ENCODE data around the gene RCOR1. TPM values are rescaled to one million over a fixed set of nuclear protein-coding genes. Genes with fewer than 3 reads are reported as not detected.

The RCOR1 gene
- total and polyA plus RNA-seq, 2 of the 8 experiments (the other 6 are each of a cell fraction or from before 2014, with no cell fraction given) = 12.3 to 26.3 TPM

GRCh38 chr14:102565959-102566358 lies 26.5 kb upstream of the RCOR1 start:
- Histone ChIP-seq H3K23me2 (ENCODE audit: low read depth, low read length) (no peaks in the 10 kb centered on the region), H3K79me2 (ENCODE audit: control insufficient read depth in 1 of 2, insufficient read depth in 2 of 2, low read length in 2 of 2) (no peaks in the 10 kb centered on the region), H2AK5ac (ENCODE audit: low read depth, low read length) (no peak overlapping the region), H2BK120ac (replicated peaks; ENCODE audit: low read depth, low read length) (no peak overlapping the region), H3K27me3 (replicated peaks in 1 of 4; ENCODE audit: control insufficient read depth in 3 of 4, extremely low read depth in 1 of 4, insufficient read depth in 3 of 4, low read length in 3 of 4) (no peaks in the 10 kb centered on the region), H3K79me1 (ENCODE audit: low read depth, low read length) (no peaks in the 10 kb centered on the region), H3K9me3 (ENCODE audit: insufficient read depth in 2 of 2, low read depth in 1 of 2, low read length in 1 of 2) (no peaks in the 10 kb centered on the region; a peak in 1 of 4 replicates), H2BK5ac (ENCODE audit: low read depth, low read length) (no peak overlapping the region), H3K4me2 (ENCODE audit: insufficient read depth in 1 of 2, low read depth in 2 of 2, low read length in 2 of 2) (no peak overlapping the region), H2BK20ac (ENCODE audit: low read length) (no peak overlapping the region), H3K4me1 (replicated peaks in 1 of 4; ENCODE audit: control insufficient read depth in 3 of 4, insufficient read depth in 4 of 4, low read length in 3 of 4) (peaks cover 0 to 5% (median 4%) of the 10 kb centered on the region in 4 experiments; a peak in 5 of 7 replicates), H4K91ac (replicated peaks; ENCODE audit: insufficient read length, low read length) (no peak overlapping the region), H2AFZ (ENCODE audit: low read length) (no peak overlapping the region), H3K36me3 (ENCODE audit: control insufficient read depth in 2 of 4, insufficient read depth in 4 of 4, low read length in 3 of 4) (no peaks in the 10 kb centered on the region), H4K8ac (ENCODE audit: extremely low read depth, insufficient read depth, low read length) (no peak overlapping the region), H3K27ac (ENCODE audit: low read depth, low read length) (no peak overlapping the region), H4K5ac (ENCODE audit: insufficient read length, low read depth, low read length) (no peak overlapping the region), H3K14ac (ENCODE audit: insufficient read length) (no peak overlapping the region), H3K23ac (ENCODE audit: insufficient read length) (no peak overlapping the region), H3K9ac (replicated peaks in 1 of 4; ENCODE audit: extremely low read depth in 1 of 4, low read depth in 3 of 4, low read length in 3 of 4) (no peak overlapping the region), H4K20me1 (replicated peaks in 1 of 2; ENCODE audit: control insufficient read depth in 1 of 2, insufficient read depth in 2 of 2, low read length in 2 of 2) (no peaks in the 10 kb centered on the region), H3K56ac (replicated peaks; ENCODE audit: insufficient read length, low read depth, low read length) (no peak overlapping the region), H3K4ac (replicated peaks; ENCODE audit: insufficient read length, low read depth, low read length) (no peak overlapping the region), H3K4me3 (ENCODE audit: extremely low read depth in 1 of 4, insufficient read depth in 2 of 4, low read depth in 3 of 4, low read length in 4 of 4) (no peak overlapping the region), H3K18ac (ENCODE audit: extremely low read depth, low read length) (no peak overlapping the region), H2BK15ac (ENCODE audit: low read length) (no peak overlapping the region), H2BK12ac (ENCODE audit: low read depth, low read length) (no peak overlapping the region)
- CTCF ChIA-PET (ENCODE audit: partially characterized antibody) = interaction anchor here (0.8 to 1.7 kb wide), 3 partner anchors 9 to 41 kb away, joined by 4 to 7 read pairs (median 4); no protein-coding TSS in a partner anchor
- FAIRE-seq (no peak), DNase-seq (ENCODE audit: low read depth in 1 of 2, low spot score in 2 of 2) (no peak)
- 96% methylated on average over 7 of the region's 7 CpGs; no CpG with 5 or more reads in 1 of the 2 experiments for WGBS, 2 experiments (ENCODE audit: extremely low coverage in 1 of 2, insufficient coverage in 1 of 2, insufficient read length in 1 of 2, insufficient replicate concordance in 2 of 2, low coverage in 1 of 2, low lambda C conversion rate in 2 of 2, missing lambda C conversion rate in 1 of 2)
- POLR2A ChIA-PET (ENCODE audit: partially characterized antibody) = interaction anchor here (1.1 to 1.7 kb wide), 2 partner anchors 8 to 12 kb away, joined by 5 read pairs; no protein-coding TSS in a partner anchor
- no peak for TF ChIP-seq YY1 (IDR thresholded peaks at IDR 0.05; ENCODE audit: low read depth, low read length)
- no peak for TF ChIP-seq RFX5 (IDR thresholded peaks at IDR 0.05; ENCODE audit: borderline replicate concordance, low read depth, low read length)
- TF ChIP-seq BCL11A (IDR thresholded peaks at IDR 0.05; ENCODE audit: low read depth in 2 of 2, low read length in 2 of 2) = no peak
- TF ChIP-seq ASH2L (IDR thresholded peaks at IDR 0.05; ENCODE audit: low read length) = no peak
- TF ChIP-seq PHF8 (conservative IDR thresholded peaks at IDR 0.05; ENCODE audit: low read depth, low read length) = no peak
- TF ChIP-seq BACH1 (IDR thresholded peaks at IDR 0.05; ENCODE audit: low read length) = no peak
- no peak for TF ChIP-seq POU5F1 (IDR thresholded peaks at IDR 0.05; ENCODE audit: low read depth, low read length)
- TF ChIP-seq SP1 (IDR thresholded peaks at IDR 0.05; ENCODE audit: low read depth, low read length) = no peak
- no peak for TF ChIP-seq SUZ12 (IDR thresholded peaks at IDR 0.05; ENCODE audit: low read length)
- no peak for TF ChIP-seq SAP30 (IDR thresholded peaks at IDR 0.05; ENCODE audit: insufficient read depth, insufficient replicate concordance, low read length)
- TF ChIP-seq GTF2F1 (IDR thresholded peaks at IDR 0.05; ENCODE audit: borderline replicate concordance, low read depth, low read length) = no peak
- no peak for TF ChIP-seq HDAC6 (IDR thresholded peaks at IDR 0.05; ENCODE audit: low read depth, low read length)
